ENCODE measurements around the gene POGLUT2. TPM values are rescaled to one million over a fixed set of nuclear protein-coding genes. Genes with fewer than 3 reads are reported as not detected.

Gene POGLUT2
- total RNA-seq, 1 donor from 2014 or later: 15.2 TPM

DNA sequence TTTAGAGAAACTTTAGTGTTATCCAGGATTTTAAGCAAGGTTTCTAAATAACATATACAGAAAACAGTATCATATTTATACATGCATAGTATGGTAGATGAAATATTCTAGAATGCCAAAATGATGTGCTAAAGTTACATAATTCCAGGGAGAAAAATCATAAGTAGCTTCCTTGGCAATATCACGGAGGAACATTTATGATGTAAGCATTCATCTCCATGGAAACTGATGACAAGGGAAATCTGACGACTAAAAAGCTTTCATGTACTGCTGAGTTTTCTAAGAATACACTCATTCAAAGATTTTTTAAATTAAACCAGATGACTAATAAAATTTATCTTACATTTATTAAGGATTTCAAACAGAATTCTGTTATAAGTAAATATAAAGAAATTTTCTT, 29.9 kb downstream of the POGLUT2 start:
- Mint-ChIP-seq H3K36me3 (ENCODE audit: low read depth, unreplicated experiment) (no peaks in the 10 kb centered on the region), H3K4me1 (ENCODE audit: unreplicated experiment) (peaks cover 8% of the 10 kb centered on the region), H3K27ac (ENCODE audit: unreplicated experiment) (no peak overlapping the region), H3K27me3 (ENCODE audit: unreplicated experiment) (peaks cover 8% of the 10 kb centered on the region), H3K9me3 (ENCODE audit: unreplicated experiment) (no peaks in the 10 kb centered on the region), H3K4me3 (ENCODE audit: unreplicated experiment) (no peak overlapping the region)
- TF ChIP-seq, protein P1, sequence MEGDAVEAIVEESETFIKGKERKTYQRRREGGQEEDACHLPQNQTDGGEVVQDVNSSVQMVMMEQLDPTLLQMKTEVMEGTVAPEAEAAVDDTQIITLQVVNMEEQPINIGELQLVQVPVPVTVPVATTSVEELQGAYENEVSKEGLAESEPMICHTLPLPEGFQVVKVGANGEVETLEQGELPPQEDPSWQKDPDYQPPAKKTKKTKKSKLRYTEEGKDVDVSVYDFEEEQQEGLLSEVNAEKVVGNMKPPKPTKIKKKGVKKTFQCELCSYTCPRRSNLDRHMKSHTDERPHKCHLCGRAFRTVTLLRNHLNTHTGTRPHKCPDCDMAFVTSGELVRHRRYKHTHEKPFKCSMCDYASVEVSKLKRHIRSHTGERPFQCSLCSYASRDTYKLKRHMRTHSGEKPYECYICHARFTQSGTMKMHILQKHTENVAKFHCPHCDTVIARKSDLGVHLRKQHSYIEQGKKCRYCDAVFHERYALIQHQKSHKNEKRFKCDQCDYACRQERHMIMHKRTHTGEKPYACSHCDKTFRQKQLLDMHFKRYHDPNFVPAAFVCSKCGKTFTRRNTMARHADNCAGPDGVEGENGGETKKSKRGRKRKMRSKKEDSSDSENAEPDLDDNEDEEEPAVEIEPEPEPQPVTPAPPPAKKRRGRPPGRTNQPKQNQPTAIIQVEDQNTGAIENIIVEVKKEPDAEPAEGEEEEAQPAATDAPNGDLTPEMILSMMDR (IDR thresholded peaks at IDR 0.05; ENCODE audit: unreplicated experiment): no peak
- no peak for DNase-seq (ENCODE audit: low spot score)

DNA sequence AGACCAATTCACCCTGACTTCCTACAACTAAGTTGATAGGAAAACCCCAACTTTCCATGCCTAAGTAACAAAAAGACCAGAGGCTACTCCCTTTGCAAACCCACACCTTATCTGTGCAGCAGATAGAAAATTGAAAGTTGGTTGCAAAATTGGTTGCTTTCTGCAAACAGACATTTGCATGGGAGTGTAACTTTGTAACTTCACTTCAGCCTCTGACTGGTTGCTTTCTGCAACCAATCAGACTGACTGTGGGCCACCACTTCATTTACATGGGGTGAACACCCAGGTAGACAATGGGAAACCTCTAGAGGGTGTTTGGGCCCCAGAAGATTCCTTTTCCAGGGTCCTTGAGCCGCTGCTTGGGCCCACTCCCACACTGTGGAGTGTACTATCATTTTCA, 35.0 kb downstream of the POGLUT2 start:
- TF ChIP-seq, protein P1 (IDR thresholded peaks at IDR 0.05; ENCODE audit: unreplicated experiment): no peak
- Mint-ChIP-seq H3K4me3 (ENCODE audit: unreplicated experiment) (no peak overlapping the region), H3K27me3 (ENCODE audit: unreplicated experiment) (no peaks in the 10 kb centered on the region)

DNA sequence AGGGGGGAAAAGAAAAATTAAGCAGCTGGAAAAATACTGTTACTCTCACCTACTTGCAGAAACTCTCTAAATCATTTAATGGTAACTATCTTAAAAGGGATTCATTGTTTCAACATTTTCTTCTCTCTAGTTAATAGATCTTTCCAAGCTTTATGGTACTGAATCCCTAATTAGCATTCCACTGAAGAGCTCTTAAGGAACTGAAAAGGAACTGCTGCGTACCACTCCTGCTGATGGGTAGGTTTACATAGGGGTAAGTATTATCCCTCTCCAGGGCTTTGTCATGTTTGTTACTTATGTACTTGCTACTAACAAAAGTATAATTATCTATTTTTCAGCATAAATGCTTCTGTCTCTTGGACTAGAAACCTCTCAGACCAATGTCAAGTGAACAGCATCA, 37.7 kb downstream of the POGLUT2 start:
- Mint-ChIP-seq H3K9me3 (ENCODE audit: unreplicated experiment) (no peaks in the 10 kb centered on the region), H3K4me1 (ENCODE audit: unreplicated experiment) (no peaks in the 10 kb centered on the region), H3K4me3 (ENCODE audit: unreplicated experiment) (no peak overlapping the region), H3K36me3 (ENCODE audit: low read depth, unreplicated experiment) (no peaks in the 10 kb centered on the region), H3K27me3 (ENCODE audit: unreplicated experiment) (no peaks in the 10 kb centered on the region), H3K27ac (ENCODE audit: unreplicated experiment) (no peak overlapping the region)
- TF ChIP-seq, protein P1 (IDR thresholded peaks at IDR 0.05; ENCODE audit: unreplicated experiment): no peak
- DNase-seq (ENCODE audit: low spot score): no peak

More for the DNA sequence above, 35.0 kb downstream of the POGLUT2 start:
- H3K4me1 Mint-ChIP-seq (ENCODE audit: unreplicated experiment): no peaks in the 10 kb centered on the region
- no peaks in the 10 kb centered on the region for H3K36me3 Mint-ChIP-seq (ENCODE audit: low read depth, unreplicated experiment)
- no peak overlapping the region for H3K27ac Mint-ChIP-seq (ENCODE audit: unreplicated experiment)
- H3K9me3 Mint-ChIP-seq (ENCODE audit: unreplicated experiment): no peaks in the 10 kb centered on the region
- DNase-seq (ENCODE audit: low spot score): no peak

DNA sequence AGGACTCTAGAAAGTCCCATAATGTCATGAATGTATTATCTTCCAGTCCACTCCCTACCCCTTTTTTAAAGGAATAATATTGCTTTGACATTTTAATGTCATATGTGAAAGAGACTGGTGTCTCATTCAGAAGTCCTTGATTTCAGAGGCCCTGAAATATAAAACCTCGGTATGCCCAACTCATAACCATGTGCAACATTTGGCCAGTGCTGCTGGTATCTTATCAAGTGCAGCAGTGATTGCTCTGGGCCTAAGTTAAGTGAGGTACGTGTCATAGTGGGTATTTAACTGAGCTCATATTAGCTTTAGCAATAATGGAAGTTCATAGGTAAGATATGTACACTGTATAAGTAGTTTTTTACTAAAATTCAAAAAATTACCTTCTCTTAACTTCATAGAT, 39.9 kb downstream of the POGLUT2 start:
- TF ChIP-seq, protein P1 (IDR thresholded peaks at IDR 0.05; ENCODE audit: unreplicated experiment): no peak
- no peaks in the 10 kb centered on the region for H3K9me3 Mint-ChIP-seq (ENCODE audit: unreplicated experiment)
- DNase-seq (ENCODE audit: low spot score): no peak
- no peak overlapping the region for H3K4me3 Mint-ChIP-seq (ENCODE audit: unreplicated experiment)
- no peaks in the 10 kb centered on the region for H3K36me3 Mint-ChIP-seq (ENCODE audit: low read depth, unreplicated experiment)
- no peak overlapping the region for H3K27ac Mint-ChIP-seq (ENCODE audit: unreplicated experiment)
- no peaks in the 10 kb centered on the region for H3K4me1 Mint-ChIP-seq (ENCODE audit: unreplicated experiment)
- no peaks in the 10 kb centered on the region for H3K27me3 Mint-ChIP-seq (ENCODE audit: unreplicated experiment)

DNA sequence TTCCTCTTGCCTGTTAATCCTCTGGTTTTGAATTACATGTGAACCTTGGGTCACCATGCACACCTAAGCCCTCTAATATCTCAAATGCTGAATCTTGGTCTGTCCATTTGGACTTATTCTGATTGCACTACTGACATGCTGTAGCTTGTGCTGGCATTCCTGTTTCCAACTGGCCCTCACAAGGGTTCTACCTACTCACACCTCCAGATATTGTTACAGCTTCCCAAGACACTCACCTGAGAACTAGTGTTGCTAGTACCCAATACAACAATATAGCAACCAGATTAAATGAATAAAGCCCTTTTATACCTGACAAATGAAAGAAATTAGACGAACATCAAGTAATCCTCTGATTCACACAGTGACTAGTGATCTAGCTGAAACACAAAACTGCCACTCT, 41.8 kb downstream of the POGLUT2 start:
- no peaks in the 10 kb centered on the region for H3K4me1 Mint-ChIP-seq (ENCODE audit: unreplicated experiment)
- TF ChIP-seq, protein P1 (IDR thresholded peaks at IDR 0.05; ENCODE audit: unreplicated experiment): no peak
- H3K27ac Mint-ChIP-seq (ENCODE audit: unreplicated experiment): no peak overlapping the region
- DNase-seq (ENCODE audit: low spot score): no peak
- H3K27me3 Mint-ChIP-seq (ENCODE audit: unreplicated experiment): no peaks in the 10 kb centered on the region
- H3K4me3 Mint-ChIP-seq (ENCODE audit: unreplicated experiment): no peak overlapping the region
- H3K9me3 Mint-ChIP-seq (ENCODE audit: unreplicated experiment): no peaks in the 10 kb centered on the region
- H3K36me3 Mint-ChIP-seq (ENCODE audit: low read depth, unreplicated experiment): no peaks in the 10 kb centered on the region
